Neural progenitor cell (in vitro differentiated cells): Measurements from ENCODE around the gene FRRS1.

Experiments used
- CTCF ChIP-seq: fragments of 200-600 bp; sonication (generic); IDR thresholded peaks from 2 replicates; pipeline ENCODE4 v1.5.1; 2017; ENCODE audit warnings: antibody characterized with exemption, mild to moderate bottlenecking
- EZH2 ChIP-seq: fragments of 200-600 bp; sonication (generic); IDR thresholded peaks from 2 replicates; pipeline ENCODE4 v1.6.1; 2017; ENCODE audit warnings: antibody characterized with exemption, mild to moderate bottlenecking, moderate library complexity
- EZH2phosphoT487 ChIP-seq: fragments of 200-600 bp; sonication (generic); IDR thresholded peaks from 2 replicates; pipeline ENCODE4 v1.6.1; 2017; ENCODE audit warnings: antibody characterized with exemption

- TF ChIP-seq CTCF = no peak
- TF ChIP-seq EZH2 = no peak
- TF ChIP-seq EZH2phosphoT487 = no peak
These were observed 45.3 kb upstream of the FRRS1 start for GRCh38 chr1:99811747-99812146.
